HepG2 (cell line): ENCODE data around the gene STOML2. TPM values are rescaled to one million over a fixed set of nuclear protein-coding genes. Genes with fewer than 3 reads are reported as not detected.

Source experiments
- ATAC-seq: fragments of 200-7000 bp; cut with Tn5 transposase; 3 replicates; pipeline ENCODE4 v1.9.1; 2020; ENCODE audit warnings: mild to moderate bottlenecking, moderate library complexity
- BruUV-seq: library from RNA; stranded (reverse); fragments of 400-500 nt; replicated peaks from 2 replicates; lab custom pipeline; 2021; lab: Mats Ljungman, UMichigan
- CTCF ChIA-PET: fragments of 300-600 bp; formaldehyde crosslinking; extraction: SDS; loops from one replicate; lab custom pipeline; 2021; ENCODE audit warnings: low total read pairs, inconsistent platforms, low intra/inter-chr PET ratio; lab: Yijun Ruan, JAX
- POLR2A ChIA-PET: fragments of 350-600 bp; sonication (Branson Sonifier 250); formaldehyde crosslinking; loops from one replicate; lab custom pipeline; 2020; ENCODE audit warnings: antibody characterized with exemption, inconsistent platforms; lab: Yijun Ruan, JAX
- DNase-seq: peaks from one replicate; pipeline ENCODE4 v3.0.0-alpha.2; 2015; ENCODE audit warnings: low spot score
- FAIRE-seq: peaks from 3 replicates; lab custom pipeline; 2011; peaks lifted over from hg19 to GRCh38; lab: Jason Lieb, UNC
- H2AFZ ChIP-seq: one replicate; pipeline ENCODE4 v1.6.1; 2011; ENCODE audit warnings: low read length, inconsistent platforms
- H3K27ac ChIP-seq: fragments of 300-600 bp; 3 replicates; pipeline ENCODE4 v1.8.0; 2011; ENCODE audit warnings: mixed run types, mild to moderate bottlenecking, mixed read lengths, low read length, inconsistent platforms; ENCODE audit not compliant: insufficient read depth; ENCODE audit errors: extremely low read length
- H3K27me3 ChIP-seq, 2 experiments: fragments of 200-600 bp in 1 of 2; 2 replicates in 1 of 2; 3 replicates in 1 of 2; pipeline versions ENCODE4 v1.6.0 to v1.8.0; 2011; ENCODE audit warnings: low read length in 2 of 2, mild to moderate bottlenecking in 2 of 2, moderate library complexity in 2 of 2, inconsistent platforms in 1 of 2; ENCODE audit not compliant: insufficient read depth in 2 of 2, control insufficient read depth in 1 of 2
- H3K36me3 ChIP-seq, 2 experiments: fragments of 200-600 bp in 1 of 2; replicated peaks in 1 of 2; 2 replicates in 1 of 2; 3 replicates in 1 of 2; pipeline versions ENCODE4 v1.5.1 to v1.8.0; 2011; ENCODE audit warnings: low read length in 2 of 2, inconsistent platforms in 1 of 2; ENCODE audit not compliant: insufficient read depth in 2 of 2, control insufficient read depth in 1 of 2
- H3K4me1 ChIP-seq: 2 replicates; pipeline ENCODE4 v1.5.1; 2012; ENCODE audit warnings: low read length, inconsistent platforms; ENCODE audit not compliant: insufficient read depth
- H3K4me2 ChIP-seq: 2 replicates; pipeline ENCODE4 v1.6.0; 2011; ENCODE audit warnings: low read depth, low read length, inconsistent platforms
- H3K4me3 ChIP-seq, 3 experiments: fragments of 200-600 bp in 1 of 3; sonication (generic), shearing (Covaris generic) in 1 of 3; replicated peaks in 1 of 3; 2 replicates each; pipeline ENCODE4 v1.5.1; 2011 to 2016; ENCODE audit warnings: low read length in 3 of 3, inconsistent platforms in 2 of 3, low read depth in 2 of 3, mild to moderate bottlenecking in 2 of 3, control low read depth in 1 of 3, mixed read lengths in 1 of 3; ENCODE audit not compliant: insufficient read depth in 1 of 3
- H3K79me2 ChIP-seq: one replicate; pipeline ENCODE4 v1.6.1; 2011; ENCODE audit warnings: low read length, inconsistent platforms; ENCODE audit not compliant: insufficient read depth
- H3K9ac ChIP-seq: 2 replicates; pipeline ENCODE4 v1.6.0; 2011; ENCODE audit warnings: mild to moderate bottlenecking, low read depth, low read length, inconsistent platforms; ENCODE audit not compliant: insufficient read depth
- H3K9me3 ChIP-seq: 2 replicates; pipeline ENCODE4 v1.5.1; 2012; ENCODE audit warnings: mild to moderate bottlenecking, low read length
- H4K20me1 ChIP-seq: 2 replicates; pipeline ENCODE4 v1.6.0; 2011; ENCODE audit warnings: inconsistent platforms, mild to moderate bottlenecking, low read length, moderate library complexity; ENCODE audit not compliant: insufficient read depth
- HIC2 ChIP-seq: sonication (generic); formaldehyde crosslinking; IDR thresholded peaks from 2 replicates; pipeline ENCODE4 v1.9.0; 2022; ENCODE audit warnings: low read depth, missing genetic modification reagents
- HINFP ChIP-seq: sonication (generic); formaldehyde crosslinking; IDR thresholded peaks from 2 replicates; pipeline ENCODE4 v1.4.0; 2020; ENCODE audit warnings: low read depth, mild to moderate bottlenecking, missing genetic modification reagents
- HIVEP1 ChIP-seq: sonication (generic); formaldehyde crosslinking; IDR thresholded peaks from 2 replicates; pipeline ENCODE4 v1.4.0; 2020; ENCODE audit warnings: mild to moderate bottlenecking, missing genetic modification reagents
- HMG20A ChIP-seq: IDR thresholded peaks from 2 replicates; pipeline ENCODE4 v1.6.1; 2016; ENCODE audit warnings: borderline replicate concordance
- KAT7 ChIP-seq: IDR thresholded peaks from 2 replicates; pipeline ENCODE4 v1.6.1; 2018; ENCODE audit warnings: borderline replicate concordance, missing compliant biosample characterization
- MYC ChIP-seq: sonication (generic); formaldehyde crosslinking; IDR thresholded peaks from 2 replicates; pipeline ENCODE4 v1.9.0; 2021; ENCODE audit warnings: missing genetic modification reagents, borderline replicate concordance
- PRMT3 ChIP-seq: sonication (generic); formaldehyde crosslinking; IDR thresholded peaks from 2 replicates; pipeline ENCODE4 v1.8.1; 2022; ENCODE audit warnings: low read depth, mild to moderate bottlenecking, moderate library complexity, missing genetic modification reagents, borderline replicate concordance
- SUZ12 ChIP-seq: fragments of 150-350 bp; IDR thresholded peaks from 2 replicates; pipeline ENCODE4 v1.6.1; 2014; ENCODE audit warnings: low read depth, low read length
- TGIF2 ChIP-seq: IDR thresholded peaks from 2 replicates; pipeline ENCODE4 v1.6.1; 2016; ENCODE audit warnings: control low read depth, missing compliant biosample characterization
- ZNF282 ChIP-seq: fragments of 450-650 bp; IDR thresholded peaks from 2 replicates; pipeline ENCODE4 v1.6.1; 2018; ENCODE audit not compliant: partially characterized antibody
- ZNF337 ChIP-seq: sonication (generic); formaldehyde crosslinking; IDR thresholded peaks from 2 replicates; pipeline ENCODE4 v1.5.1; 2020; ENCODE audit warnings: missing genetic modification reagents, low read depth, mild to moderate bottlenecking, borderline replicate concordance
- ZNF737 ChIP-seq: sonication (generic); formaldehyde crosslinking; IDR thresholded peaks from 2 replicates; pipeline ENCODE4 v1.5.0; 2020; ENCODE audit warnings: missing genetic modification reagents, mild to moderate bottlenecking, borderline replicate concordance
- ZSCAN22 ChIP-seq: sonication (generic); formaldehyde crosslinking; IDR thresholded peaks from 2 replicates; pipeline ENCODE4 v1.4.0; 2020; ENCODE audit warnings: mild to moderate bottlenecking, missing genetic modification reagents
- WGBS: methylation state at CpG from one replicate; pipeline ENCODE4 v1.1.6; 2017; ENCODE audit warnings: low lambda C conversion rate; 5-methylcytosine and 5-hydroxymethylcytosine counted together
- in situ Hi-C: cut with HindIII; loops from 2 replicates; pipeline ENCODE4 v1.10.0; 2017; ENCODE audit warnings: low pct_unique_long_range_greater_than_20kb; ENCODE audit not compliant: extremely low pct_ligation_motif_present
- intact Hi-C: fragments of 100-400 bp; cut with micrococcal nuclease; formaldehyde crosslinking; loops from one replicate; pipeline ENCODE4 v1.10.0; 2022; ENCODE audit not compliant: unreplicated experiment
- polyA plus RNA-seq, 8 experiments: library from polyadenylated mRNA; depleted of rRNA in 3 of 8; stranded (reverse) in 7 of 8; unstranded in 1 of 8; fragments of >200 nt; fragmentation: Illumina TruSeq in 4 of 8; extraction: Trizol in 4 of 8; gene quantifications; 2 replicates each; pipeline versions ENCODE4 v1.2.1 to v1.2.3, GENCODE V29; 2011 to 2016; ENCODE audit warnings: low read depth in 4 of 8, missing spikeins in 1 of 8, mixed read lengths in 1 of 8; ENCODE audit not compliant: insufficient read depth in 1 of 8
- total RNA-seq, 5 experiments: library from RNA; depleted of rRNA; stranded (reverse); fragments of >200 nt; fragmentation: Illumina TruSeq; extraction: Trizol; gene quantifications; 2 replicates each; pipeline ENCODE4 v1.2.3, GENCODE V29; 2016; ENCODE audit warnings: low read depth in 1 of 5

STOML2 gene
- total and polyA plus RNA-seq, 2 of the 13 experiments (the other 11 are each of a cell fraction or from before 2014, with no cell fraction given): 245 to 250 TPM

- in situ Hi-C loops: no loop called here
- TF ChIP-seq HMG20A (CRISPR knock-in tag) (no peak), SUZ12 (no peak), ZSCAN22 (CRISPR knock-in tag) (no peak), ZNF282 (no peak), HIC2 (CRISPR knock-in tag) (no peak), ZNF737 (CRISPR knock-in tag) (no peak), TGIF2 (CRISPR knock-in tag) (no peak), HINFP (CRISPR knock-in tag) (no peak), MYC (no peak), ZNF337 (CRISPR knock-in tag) (no peak), HIVEP1 (no peak), KAT7 (CRISPR knock-in tag) (no peak), PRMT3 (no peak)
- no peak overlapping the region for H2AFZ ChIP-seq
- H3K4me1 ChIP-seq: peaks cover 36% of the 10 kb centered on the region
- no peaks in the 10 kb centered on the region; a peak in 1 of 5 replicates for H3K27me3 ChIP-seq
- ATAC-seq (no peak), DNase-seq (no peak), FAIRE-seq (no peak)
- no TSS peak for BruUV-seq
- peaks cover 19% of the 10 kb centered on the region for H4K20me1 ChIP-seq
- 97% methylated on average over 8 of the region's 8 CpGs for WGBS
- H3K4me3 ChIP-seq: no peak overlapping the region
- no peak overlapping the region for H3K9ac ChIP-seq
- no peak overlapping the region for H3K4me2 ChIP-seq
- H3K9me3 ChIP-seq: no peaks in the 10 kb centered on the region
- ChIA-PET CTCF (no interaction called here), POLR2A (no interaction called here)
- no peak overlapping the region for H3K27ac ChIP-seq
- H3K36me3 ChIP-seq: peaks cover 4 to 23% of the 10 kb centered on the region in 2 experiments; a peak in 4 of 5 replicates
- intact Hi-C loops: no loop called here
- peaks cover 46% of the 10 kb centered on the region for H3K79me2 ChIP-seq
Measured at GRCh38 chr9:35074791-35075190, 28.1 kb downstream of the STOML2 start.
